HL-60 (cell line): ENCODE data around the gene FOXO4.

ENCODE experiments used
- DNase-seq, 2 experiments: peaks; one replicate each; pipeline ENCODE4 v3.0.0-alpha.2; 2010 to 2020; ENCODE audit warnings: low read depth in 1 of 2, low spot score in 1 of 2
- H3K27ac ChIP-seq: fragments of 250-450 bp; sonication (Bioruptor Pico); replicated peaks from 2 replicates; pipeline ENCODE4 v1.5.1; 2020; ENCODE audit warnings: mild to moderate bottlenecking, moderate library complexity
- H3K27me3 ChIP-seq: fragments of 250-450 bp; sonication (Bioruptor Pico); 2 replicates; pipeline ENCODE4 v1.5.1; 2021; ENCODE audit warnings: mild to moderate bottlenecking, moderate library complexity; ENCODE audit not compliant: insufficient read depth, poor library complexity, severe bottlenecking
- H3K4me3 ChIP-seq: replicated peaks from 2 replicates; pipeline ENCODE4 v1.5.1; 2011; ENCODE audit warnings: mild to moderate bottlenecking, control low read depth, low read length; ENCODE audit not compliant: insufficient read depth
- GABPA ChIP-seq: IDR thresholded peaks from 2 replicates; pipeline ENCODE4 v1.6.1; 2012; ENCODE audit warnings: low read depth
- POLR2AphosphoS5 ChIP-seq: IDR thresholded peaks from 2 replicates; pipeline ENCODE4 v1.6.1; 2012; ENCODE audit warnings: low read depth
- SPI1 ChIP-seq: IDR thresholded peaks from 2 replicates; pipeline ENCODE4 v1.6.1; 2012; ENCODE audit warnings: low read depth, mild to moderate bottlenecking, borderline replicate concordance
- TF ChIP-seq, protein P1 (sequence below): IDR thresholded peaks from one replicate; pipeline ENCODE4 v1.5.1; 2011; ENCODE audit warnings: low read length, control low read depth, inconsistent platforms; ENCODE audit not compliant: insufficient read depth
- TF ChIP-seq, protein P2 (sequence below): IDR thresholded peaks from 2 replicates; pipeline ENCODE4 v1.6.1; 2012; ENCODE audit warnings: low read depth; ENCODE audit not compliant: insufficient replicate concordance

FOXO4 gene

DNA sequence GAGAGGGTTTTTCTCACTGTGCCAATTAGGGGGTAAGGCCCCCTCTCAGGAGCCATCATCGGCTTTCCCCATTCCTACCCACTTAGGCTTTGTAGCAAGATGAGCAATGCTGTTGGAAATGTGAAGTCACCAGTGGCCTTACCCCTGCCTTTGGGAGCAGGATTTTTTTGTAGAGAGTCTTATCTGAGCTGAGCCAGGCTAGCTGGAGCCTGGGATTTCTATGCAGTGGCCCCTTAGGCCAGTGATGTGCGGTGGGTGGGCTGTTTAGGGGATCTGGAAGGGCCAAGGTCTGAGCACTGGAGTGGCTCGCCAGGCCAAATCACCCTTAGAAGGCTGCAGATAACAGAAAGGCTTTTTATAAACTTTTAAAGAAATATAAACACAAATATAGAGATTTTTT is 6.6 kb downstream of the FOXO4 start:
- H3K27me3 ChIP-seq: no peaks in the 10 kb centered on the region
- no peak overlapping the region for H3K4me3 ChIP-seq
- TF ChIP-seq, protein P1, sequence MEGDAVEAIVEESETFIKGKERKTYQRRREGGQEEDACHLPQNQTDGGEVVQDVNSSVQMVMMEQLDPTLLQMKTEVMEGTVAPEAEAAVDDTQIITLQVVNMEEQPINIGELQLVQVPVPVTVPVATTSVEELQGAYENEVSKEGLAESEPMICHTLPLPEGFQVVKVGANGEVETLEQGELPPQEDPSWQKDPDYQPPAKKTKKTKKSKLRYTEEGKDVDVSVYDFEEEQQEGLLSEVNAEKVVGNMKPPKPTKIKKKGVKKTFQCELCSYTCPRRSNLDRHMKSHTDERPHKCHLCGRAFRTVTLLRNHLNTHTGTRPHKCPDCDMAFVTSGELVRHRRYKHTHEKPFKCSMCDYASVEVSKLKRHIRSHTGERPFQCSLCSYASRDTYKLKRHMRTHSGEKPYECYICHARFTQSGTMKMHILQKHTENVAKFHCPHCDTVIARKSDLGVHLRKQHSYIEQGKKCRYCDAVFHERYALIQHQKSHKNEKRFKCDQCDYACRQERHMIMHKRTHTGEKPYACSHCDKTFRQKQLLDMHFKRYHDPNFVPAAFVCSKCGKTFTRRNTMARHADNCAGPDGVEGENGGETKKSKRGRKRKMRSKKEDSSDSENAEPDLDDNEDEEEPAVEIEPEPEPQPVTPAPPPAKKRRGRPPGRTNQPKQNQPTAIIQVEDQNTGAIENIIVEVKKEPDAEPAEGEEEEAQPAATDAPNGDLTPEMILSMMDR: no peak
- no peak for TF ChIP-seq GABPA
- no peak for TF ChIP-seq POLR2AphosphoS5
- TF ChIP-seq, protein P2, sequence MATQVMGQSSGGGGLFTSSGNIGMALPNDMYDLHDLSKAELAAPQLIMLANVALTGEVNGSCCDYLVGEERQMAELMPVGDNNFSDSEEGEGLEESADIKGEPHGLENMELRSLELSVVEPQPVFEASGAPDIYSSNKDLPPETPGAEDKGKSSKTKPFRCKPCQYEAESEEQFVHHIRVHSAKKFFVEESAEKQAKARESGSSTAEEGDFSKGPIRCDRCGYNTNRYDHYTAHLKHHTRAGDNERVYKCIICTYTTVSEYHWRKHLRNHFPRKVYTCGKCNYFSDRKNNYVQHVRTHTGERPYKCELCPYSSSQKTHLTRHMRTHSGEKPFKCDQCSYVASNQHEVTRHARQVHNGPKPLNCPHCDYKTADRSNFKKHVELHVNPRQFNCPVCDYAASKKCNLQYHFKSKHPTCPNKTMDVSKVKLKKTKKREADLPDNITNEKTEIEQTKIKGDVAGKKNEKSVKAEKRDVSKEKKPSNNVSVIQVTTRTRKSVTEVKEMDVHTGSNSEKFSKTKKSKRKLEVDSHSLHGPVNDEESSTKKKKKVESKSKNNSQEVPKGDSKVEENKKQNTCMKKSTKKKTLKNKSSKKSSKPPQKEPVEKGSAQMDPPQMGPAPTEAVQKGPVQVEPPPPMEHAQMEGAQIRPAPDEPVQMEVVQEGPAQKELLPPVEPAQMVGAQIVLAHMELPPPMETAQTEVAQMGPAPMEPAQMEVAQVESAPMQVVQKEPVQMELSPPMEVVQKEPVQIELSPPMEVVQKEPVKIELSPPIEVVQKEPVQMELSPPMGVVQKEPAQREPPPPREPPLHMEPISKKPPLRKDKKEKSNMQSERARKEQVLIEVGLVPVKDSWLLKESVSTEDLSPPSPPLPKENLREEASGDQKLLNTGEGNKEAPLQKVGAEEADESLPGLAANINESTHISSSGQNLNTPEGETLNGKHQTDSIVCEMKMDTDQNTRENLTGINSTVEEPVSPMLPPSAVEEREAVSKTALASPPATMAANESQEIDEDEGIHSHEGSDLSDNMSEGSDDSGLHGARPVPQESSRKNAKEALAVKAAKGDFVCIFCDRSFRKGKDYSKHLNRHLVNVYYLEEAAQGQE: no peak
- no peak for TF ChIP-seq SPI1
- no peak for DNase-seq
- H3K27ac ChIP-seq: peak overlapping the region; percentile 84

DNA sequence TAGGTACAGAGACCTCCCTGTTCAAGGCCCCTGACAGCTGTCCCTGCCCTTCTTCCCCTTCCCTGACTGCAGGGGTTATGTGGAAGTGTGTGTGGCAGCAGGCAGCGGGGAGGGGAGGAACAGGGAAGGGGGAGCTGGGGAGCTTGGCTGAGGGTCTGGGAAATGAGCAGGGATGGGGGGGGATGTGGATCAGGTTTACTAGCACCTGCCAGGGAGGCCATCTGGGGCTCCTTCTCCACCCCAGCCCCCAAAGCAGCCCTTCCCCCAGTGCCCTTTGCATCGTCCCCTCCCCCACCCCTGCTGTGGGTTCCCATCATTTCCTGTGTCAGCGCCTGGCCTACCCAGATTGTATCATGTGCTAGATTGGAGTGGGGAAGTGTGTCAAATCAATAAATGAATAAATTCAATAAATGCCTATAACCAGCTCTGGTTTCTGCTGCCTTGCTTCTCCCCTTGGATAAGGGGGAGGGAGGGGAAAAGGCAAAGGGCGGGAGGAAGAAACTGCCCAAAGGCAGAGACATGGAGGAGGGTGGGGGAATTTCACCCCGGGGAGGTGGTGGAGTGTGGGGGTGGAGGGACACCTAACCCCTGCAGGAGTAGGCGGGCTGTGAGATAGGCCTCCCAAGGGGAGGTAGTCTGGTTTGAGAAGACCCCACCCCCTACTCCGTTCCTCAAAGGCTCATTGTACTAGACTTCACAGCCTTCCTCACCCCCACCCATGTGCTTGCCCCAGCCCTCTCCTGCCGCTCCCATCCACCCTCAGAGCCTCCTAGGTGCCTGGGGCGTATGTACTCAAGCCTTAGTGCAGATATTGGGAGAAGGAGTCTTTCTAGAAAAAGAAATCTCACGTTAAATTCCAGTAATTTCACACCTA is 7.7 kb downstream of the FOXO4 start:
- Histone ChIP-seq H3K27me3 (no peaks in the 10 kb centered on the region), H3K4me3 (no peak overlapping the region), H3K27ac (peak overlapping the region; percentile 84)
- TF ChIP-seq POLR2AphosphoS5: peak; percentile 38; the same call in 1 of the 2 replicates
- TF ChIP-seq, protein P1: no peak
- TF ChIP-seq GABPA: no peak
- TF ChIP-seq SPI1: peak; percentile 8; the same call in 1 of the 2 replicates
- TF ChIP-seq, protein P2: no peak
- DNase-seq: peak in 1 of 2 experiments; percentile 84

DNA sequence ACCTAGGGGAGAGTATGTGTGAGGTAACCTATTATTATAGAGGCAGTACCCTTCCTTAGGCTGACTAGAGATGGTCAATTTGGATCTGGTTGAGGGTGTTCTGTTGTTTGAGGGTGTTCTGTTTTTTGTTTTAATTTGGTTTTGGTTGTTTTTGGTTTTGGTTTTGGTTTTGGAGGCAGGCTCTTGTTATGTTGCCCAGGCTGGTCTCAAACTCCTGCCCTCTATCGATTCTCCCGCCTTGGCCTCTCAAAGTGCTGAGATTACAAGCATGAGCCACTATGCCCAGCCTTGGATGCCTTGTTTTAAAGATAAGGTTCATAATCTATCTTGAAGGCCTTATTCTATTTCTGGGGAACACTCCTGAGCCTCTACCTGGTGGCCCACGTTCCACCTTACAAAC is 10.0 kb downstream of the FOXO4 start:
- no peaks in the 10 kb centered on the region for H3K27me3 ChIP-seq
- TF ChIP-seq, protein P1: no peak
- H3K4me3 ChIP-seq: no peak overlapping the region
- DNase-seq: no peak
- H3K27ac ChIP-seq: peak overlapping the region; percentile 22; the same call in 1 of the 2 replicates

DNA sequence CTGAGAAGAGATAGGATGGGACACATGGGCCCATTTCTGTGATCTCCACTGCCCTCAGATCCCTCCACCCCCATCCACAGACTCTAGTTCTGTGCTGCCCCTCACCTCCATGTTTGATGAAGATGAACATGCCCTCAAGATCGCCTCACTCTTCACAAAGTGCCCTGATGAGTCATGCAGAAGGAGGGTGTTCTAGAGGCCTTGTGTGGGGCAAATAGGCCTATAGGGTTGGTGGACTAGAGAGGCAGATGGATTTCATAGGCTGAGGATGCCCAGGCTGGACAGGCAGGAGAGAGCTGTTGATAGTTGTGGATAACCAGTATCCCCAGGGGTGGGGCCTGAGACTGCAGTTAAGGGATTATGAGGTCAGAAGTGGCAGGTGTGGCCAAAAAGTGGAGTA is 10.8 kb downstream of the FOXO4 start, which contains the start of gene CXorf65:
CXorf65 (minus strand) TSS at position 314 of the 400 bp plus-strand sequence; CDS start at position 130, 184 bp downstream.
- DNase-seq: no peak
- Histone ChIP-seq H3K4me3 (no peak within 1 kb of the TSS), H3K27me3 (no peaks in the 10 kb centered on the region), H3K27ac (peak within 1 kb of the TSS; percentile 84)
- no peak for TF ChIP-seq SPI1
- no peak for TF ChIP-seq POLR2AphosphoS5
- TF ChIP-seq, protein P1: no peak
- TF ChIP-seq GABPA: no peak
- TF ChIP-seq, protein P2: no peak
